Tibial nerve (tissue), 4 donors: ENCODE results near the gene MPP7.
"Not testable (repeated sequence)": the region's sequence is repeated elsewhere in the genome, so short reads cannot be mapped to it uniquely, and the experiment has no call there.

Experiments
- CTCF ChIP-seq, 5 experiments: fragments of 200-600 bp in 3 of 5; fragments of 450-650 bp in 2 of 5; sonication (generic) in 3 of 5; IDR thresholded peaks; one replicate each; pipeline ENCODE4 v1.5.1; 2016 to 2019; ENCODE audit warnings: antibody characterized with exemption in 5 of 5, mild to moderate bottlenecking in 3 of 5, moderate library complexity in 2 of 5
- EP300 ChIP-seq, 2 donors: sonication (generic); formaldehyde crosslinking; IDR thresholded peaks; one replicate each; pipeline ENCODE4 v1.6.1; 2017; ENCODE audit warnings: antibody characterized with exemption in 2 of 2, mild to moderate bottlenecking in 1 of 2
- POLR2A ChIP-seq, 2 donors: fragments of 450-650 bp; IDR thresholded peaks; one replicate each; pipeline ENCODE4 v1.6.1; 2017; ENCODE audit warnings: antibody characterized with exemption in 2 of 2, mild to moderate bottlenecking in 2 of 2, moderate library complexity in 2 of 2

- TF ChIP-seq POLR2A, CTCF, EP300 (IDR thresholded peaks at IDR 0.05): not testable (repeated sequence)
Measured at GRCh38 chr10:28341679-28342078, 38.8 kb upstream of the MPP7 start.
